IMR-90 (cell line): ENCODE results near the gene RFPL1. TPM values are rescaled to one million over a fixed set of nuclear protein-coding genes. Genes with fewer than 3 reads are reported as not detected.

ENCODE experiments used
- ATAC-seq: fragments of 200-7000 bp; cut with Tn5 transposase; 2 replicates; pipeline ENCODE4 v1.9.1; 2020; ENCODE audit warnings: low read depth, mild to moderate bottlenecking, moderate library complexity
- BruUV-seq: library from RNA; stranded (reverse); fragments of 400-500 nt; replicated peaks from 2 replicates; lab custom pipeline; 2021; lab: Mats Ljungman, UMichigan
- CTCF ChIA-PET: fragments of 300-600 bp; formaldehyde crosslinking; extraction: SDS; loops from one replicate; lab custom pipeline; 2021; ENCODE audit warnings: antibody characterized with exemption; lab: Yijun Ruan, JAX
- POLR2A ChIA-PET: fragments of 300-600 bp; sonication (Branson Sonifier 250); formaldehyde crosslinking; loops from one replicate; lab custom pipeline; 2022; ENCODE audit warnings: antibody characterized with exemption; ENCODE audit not compliant: unreplicated experiment; lab: Charles Lee
- DNase-seq: peaks from one replicate; pipeline ENCODE4 v3.0.0; 2013
- H2AFZ ChIP-seq: replicated peaks from 2 replicates; pipeline ENCODE3; 2013; ENCODE audit warnings: low read length, mild to moderate bottlenecking; ENCODE audit not compliant: poor library complexity
- H2AK5ac ChIP-seq: 2 replicates; pipeline ENCODE4 v1.6.1; 2013; ENCODE audit warnings: low read depth, low read length, inconsistent platforms
- H2AK9ac ChIP-seq: replicated peaks from 2 replicates; pipeline ENCODE3; 2013; ENCODE audit warnings: mild to moderate bottlenecking, low read depth, low read length, moderate library complexity; ENCODE audit not compliant: poor library complexity
- H2BK120ac ChIP-seq: 2 replicates; pipeline ENCODE4 v1.6.1; 2013; ENCODE audit warnings: low read depth, low read length, inconsistent platforms
- H2BK15ac ChIP-seq: 3 replicates; pipeline ENCODE4 v1.6.1; 2013; ENCODE audit warnings: low read depth, low read length, inconsistent platforms
- H2BK20ac ChIP-seq: 2 replicates; pipeline ENCODE4 v1.6.1; 2013; ENCODE audit warnings: low read depth, mild to moderate bottlenecking, inconsistent platforms, low read length, moderate library complexity
- H2BK5ac ChIP-seq: 2 replicates; pipeline ENCODE4 v1.6.1; 2013; ENCODE audit warnings: mild to moderate bottlenecking, low read depth, low read length, inconsistent platforms; ENCODE audit not compliant: poor library complexity, severe bottlenecking
- H3K14ac ChIP-seq: replicated peaks from 2 replicates; pipeline ENCODE4 v1.6.1; 2013; ENCODE audit warnings: low read depth, low read length, inconsistent platforms
- H3K18ac ChIP-seq: 2 replicates; pipeline ENCODE4 v1.6.1; 2013; ENCODE audit warnings: low read depth, low read length, control low read depth
- H3K23ac ChIP-seq: 2 replicates; pipeline ENCODE4 v1.6.1; 2013; ENCODE audit warnings: low read depth, low read length, inconsistent platforms
- H3K27ac ChIP-seq: 2 replicates; pipeline ENCODE4 v1.5.1; 2013; ENCODE audit warnings: mild to moderate bottlenecking, control low read depth, low read length; ENCODE audit not compliant: insufficient read depth
- H3K27me3 ChIP-seq: 2 replicates; pipeline ENCODE4 v1.6.1; 2013; ENCODE audit warnings: low read length; ENCODE audit not compliant: control insufficient read depth, insufficient read depth
- H3K36me3 ChIP-seq: 2 replicates; pipeline ENCODE4 v1.6.1; 2013; ENCODE audit warnings: low read length, mixed read lengths; ENCODE audit not compliant: control insufficient read depth, insufficient read depth
- H3K4ac ChIP-seq: 2 replicates; pipeline ENCODE4 v1.6.1; 2013; ENCODE audit warnings: low read depth, low read length, inconsistent platforms
- H3K4me1 ChIP-seq: 2 replicates; pipeline ENCODE4 v1.6.1; 2013; ENCODE audit warnings: low read length, mixed read lengths; ENCODE audit not compliant: control insufficient read depth, insufficient read depth
- H3K4me2 ChIP-seq: 2 replicates; pipeline ENCODE4 v1.6.1; 2013; ENCODE audit warnings: low read depth, mild to moderate bottlenecking, control low read depth, low read length, moderate library complexity
- H3K4me3 ChIP-seq: 2 replicates; pipeline ENCODE4 v1.5.1; 2013; ENCODE audit warnings: low read depth, mild to moderate bottlenecking, control low read depth, low read length, moderate library complexity; ENCODE audit not compliant: insufficient read depth
- H3K56ac ChIP-seq: 2 replicates; pipeline ENCODE4 v1.6.1; 2013; ENCODE audit warnings: low read length, inconsistent platforms; ENCODE audit not compliant: insufficient read depth; ENCODE audit errors: extremely low read depth
- H3K79me1 ChIP-seq, 2 experiments: 2 replicates each; pipeline ENCODE4 v1.6.1; 2013; ENCODE audit warnings: low read length in 2 of 2, inconsistent platforms in 1 of 2, low read depth in 1 of 2
- H3K9ac ChIP-seq: 2 replicates; pipeline ENCODE4 v1.6.1; 2013; ENCODE audit warnings: low read depth, low read length, control low read depth
- H3K9me1 ChIP-seq: 2 replicates; pipeline ENCODE4 v1.6.1; 2013; ENCODE audit warnings: low read length, inconsistent platforms; ENCODE audit not compliant: insufficient read depth
- H3K9me3 ChIP-seq: 2 replicates; pipeline ENCODE4 v1.6.1; 2013; ENCODE audit warnings: low read length; ENCODE audit not compliant: control insufficient read depth, insufficient read depth
- H4K20me1 ChIP-seq: 2 replicates; pipeline ENCODE4 v1.6.1; 2013; ENCODE audit warnings: low read length, inconsistent platforms; ENCODE audit not compliant: insufficient read depth
- H4K5ac ChIP-seq: 2 replicates; pipeline ENCODE4 v1.6.1; 2013; ENCODE audit warnings: mild to moderate bottlenecking, low read depth, low read length, control low read depth
- H4K8ac ChIP-seq, 2 experiments: 2 replicates each; pipeline ENCODE4 v1.6.1; 2013; ENCODE audit warnings: low read depth in 2 of 2, low read length in 2 of 2, control low read depth in 1 of 2, inconsistent platforms in 1 of 2
- H4K91ac ChIP-seq: 2 replicates; pipeline ENCODE4 v1.6.1; 2013; ENCODE audit warnings: low read depth, low read length, inconsistent platforms; ENCODE audit not compliant: insufficient read depth
- BHLHE40 ChIP-seq: fragments of 150-350 bp; IDR thresholded peaks from 2 replicates; pipeline ENCODE4 v1.6.1; 2016; ENCODE audit warnings: mild to moderate bottlenecking, low read depth, low read length
- CEBPB ChIP-seq: IDR thresholded peaks from 2 replicates; pipeline ENCODE4 v1.6.1; 2012; ENCODE audit warnings: low read depth, low read length, improper control_type of control experiment
- CHD1 ChIP-seq: IDR thresholded peaks from 2 replicates; pipeline ENCODE4 v1.6.1; 2012; ENCODE audit warnings: low read depth, low read length, improper control_type of control experiment
- FOS ChIP-seq: fragments of 150-350 bp; IDR thresholded peaks from 2 replicates; pipeline ENCODE4 v1.6.1; 2016; ENCODE audit warnings: low read depth, low read length
- MAFK ChIP-seq: IDR thresholded peaks from 2 replicates; pipeline ENCODE4 v1.6.1; 2012; ENCODE audit warnings: low read depth, low read length, improper control_type of control experiment
- MAZ ChIP-seq: IDR thresholded peaks from 2 replicates; pipeline ENCODE4 v1.6.1; 2012; ENCODE audit warnings: low read depth, mild to moderate bottlenecking, low read length, improper control_type of control experiment, moderate library complexity, borderline replicate concordance
- MXI1 ChIP-seq: IDR thresholded peaks from 2 replicates; pipeline ENCODE4 v1.6.1; 2012; ENCODE audit warnings: low read depth, mild to moderate bottlenecking, low read length, moderate library complexity, borderline replicate concordance
- NFE2L2 ChIP-seq: fragments of 150-350 bp; IDR thresholded peaks from 2 replicates; pipeline ENCODE4 v1.6.1; 2016; ENCODE audit warnings: low read depth, mild to moderate bottlenecking, low read length
- POLR2A ChIP-seq: IDR thresholded peaks from 2 replicates; pipeline ENCODE4 v1.6.1; 2012; ENCODE audit warnings: mild to moderate bottlenecking, low read depth, low read length
- RAD21 ChIP-seq: IDR thresholded peaks from 2 replicates; pipeline ENCODE4 v1.6.1; 2012; ENCODE audit warnings: low read length, improper control_type of control experiment
- RCOR1 ChIP-seq: IDR thresholded peaks from 2 replicates; pipeline ENCODE4 v1.6.1; 2012; ENCODE audit warnings: mild to moderate bottlenecking, low read length, improper control_type of control experiment; ENCODE audit not compliant: insufficient replicate concordance
- RFX5 ChIP-seq: IDR thresholded peaks from 2 replicates; pipeline ENCODE4 v1.8.0; 2012; ENCODE audit warnings: low read depth, mild to moderate bottlenecking, low read length, moderate library complexity
- SMC3 ChIP-seq: fragments of 150-350 bp; IDR thresholded peaks from 2 replicates; pipeline ENCODE4 v1.6.1; 2016; ENCODE audit warnings: low read depth, mild to moderate bottlenecking, antibody characterized with exemption, low read length, moderate library complexity
- WGBS, 2 experiments: methylation state at CpG; one replicate each; pipeline versions ENCODE4 v1.1.5 to v1.1.7; 2013; ENCODE audit warnings: missing lambda C conversion rate in 2 of 2; ENCODE audit not compliant: insufficient read length in 1 of 2; ENCODE audit errors: extremely low coverage in 2 of 2; 5-methylcytosine and 5-hydroxymethylcytosine counted together
- dilution Hi-C: fragments of 300-500 bp; cut with HindIII; formaldehyde crosslinking; loops from one replicate; pipeline ENCODE4 v1.14.3; 2018; ENCODE audit warnings: low sequenced_read_pairs; ENCODE audit not compliant: unreplicated experiment
- in situ Hi-C: fragments of 300-500 bp; cut with MboI; formaldehyde crosslinking; loops from 3 replicates; pipeline ENCODE4 v1.14.3; 2019; ENCODE audit warnings: low sequenced_read_pairs, inconsistent platforms, mixed read lengths
- intact Hi-C: fragments of 100-400 bp; cut with micrococcal nuclease; formaldehyde crosslinking; loops from 2 replicates; pipeline ENCODE4 v1.10.0; 2022
- polyA plus RNA-seq, 3 experiments: library from polyadenylated mRNA; depleted of rRNA; stranded (reverse); fragments of >200 nt; gene quantifications; 2 replicates each; pipeline ENCODE4 v1.2.3, GENCODE V29; 2012; ENCODE audit warnings: low replicate concordance in 1 of 3
- total RNA-seq: library from RNA; depleted of rRNA; stranded (reverse); fragments of >200 nt; gene quantifications from 2 replicates; pipeline ENCODE4 v1.2.3, GENCODE V29; 2012
- TF ChIP-seq, protein P1 (sequence below): fragments of 150-350 bp; IDR thresholded peaks from 2 replicates; pipeline ENCODE4 v1.6.1; 2016; ENCODE audit warnings: low read depth, mild to moderate bottlenecking, low read length, moderate library complexity, borderline replicate concordance
- TF ChIP-seq, protein P2 (sequence below): conservative IDR thresholded peaks from 2 replicates; pipeline ENCODE4 v1.5.1; 2012; ENCODE audit warnings: mild to moderate bottlenecking, low read depth, low read length, improper control_type of control experiment
- TF ChIP-seq, protein P3 (sequence below): fragments of 150-350 bp; IDR thresholded peaks from 2 replicates; pipeline ENCODE4 v1.6.1; 2017; ENCODE audit warnings: mild to moderate bottlenecking, antibody characterized with exemption, low read length, low read depth

The RFPL1 gene
- total and polyA plus RNA-seq, 2 of the 4 experiments (the other 2 are of a cell fraction), result not detected

DNA sequence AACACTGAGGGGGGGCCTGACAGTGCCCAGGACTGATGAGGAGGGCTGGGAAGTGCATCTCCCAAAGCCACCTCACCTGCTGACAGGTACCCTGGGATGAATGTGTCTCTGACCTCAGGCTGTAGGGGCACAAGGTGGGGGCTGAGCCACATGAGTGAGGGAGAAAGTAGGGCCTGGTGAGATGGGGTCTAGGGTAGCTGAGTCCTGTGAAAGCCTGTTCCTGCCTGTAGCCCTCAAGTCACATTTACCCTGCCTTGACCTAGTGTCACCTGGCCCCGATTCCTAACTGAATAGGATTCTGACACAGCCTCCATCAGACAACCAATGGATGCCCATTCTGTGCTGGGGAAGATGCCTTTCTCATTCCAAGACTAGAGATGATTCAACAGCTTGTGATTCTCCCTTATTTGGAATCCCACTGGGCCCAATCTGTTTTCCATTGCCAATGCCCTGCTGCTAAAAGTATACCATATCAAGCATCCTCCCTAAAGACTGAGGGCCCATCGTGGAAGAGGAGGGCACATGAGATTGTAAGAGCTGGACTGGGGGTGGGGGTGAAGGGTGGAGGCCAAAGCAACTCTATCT is 11.1 kb upstream of the RFPL1 start:
- no peak overlapping the region for H3K4me3 ChIP-seq
- no peak overlapping the region for H3K23ac ChIP-seq
- no peak overlapping the region for H2AK5ac ChIP-seq
- no peaks in the 10 kb centered on the region for H3K4me1 ChIP-seq
- no peak overlapping the region for H4K5ac ChIP-seq
- no TSS peak for BruUV-seq
- no peak overlapping the region for H3K9ac ChIP-seq
- H4K8ac ChIP-seq, result no peak overlapping the region
- no peak overlapping the region for H3K14ac ChIP-seq
- no peaks in the 10 kb centered on the region for H3K9me1 ChIP-seq
- no peak overlapping the region for H2BK120ac ChIP-seq
- no peaks in the 10 kb centered on the region for H3K36me3 ChIP-seq
- H3K18ac ChIP-seq, result no peak overlapping the region
- 80% methylated on average over 1 of the region's 2 CpGs; no CpG with 5 or more reads in 1 of the 2 experiments for WGBS, 2 experiments
- H3K9me3 ChIP-seq, result no peaks in the 10 kb centered on the region
- ChIA-PET POLR2A (no interaction called here), CTCF (no interaction called here)
- peaks cover 38% of the 10 kb centered on the region for H3K27me3 ChIP-seq
- H4K91ac ChIP-seq, result no peak overlapping the region
- H3K27ac ChIP-seq, result no peak overlapping the region
- H3K56ac ChIP-seq, result no peak overlapping the region
- H2AK9ac ChIP-seq, result no peak overlapping the region
- dilution Hi-C loops (no loop called here), in situ Hi-C loops (no loop called here), intact Hi-C loops (no loop called here)
- DNase-seq (no peak), ATAC-seq (no peak)
- no peak overlapping the region for H2BK15ac ChIP-seq
- no peak overlapping the region for H2BK20ac ChIP-seq
- no peak overlapping the region for H3K4ac ChIP-seq
- H3K79me1 ChIP-seq, result no peaks in the 10 kb centered on the region
- no peaks in the 10 kb centered on the region for H4K20me1 ChIP-seq
- no peak overlapping the region for H2AFZ ChIP-seq
- TF ChIP-seq RFX5 (no peak), BHLHE40 (no peak), RCOR1 (no peak), FOS (no peak), POLR2A (no peak), NFE2L2 (no peak), SMC3 (no peak), MXI1 (no peak), RAD21 (no peak), MAFK (no peak), MAZ (no peak), CHD1 (no peak), CEBPB (no peak)
- TF ChIP-seq, protein P1, sequence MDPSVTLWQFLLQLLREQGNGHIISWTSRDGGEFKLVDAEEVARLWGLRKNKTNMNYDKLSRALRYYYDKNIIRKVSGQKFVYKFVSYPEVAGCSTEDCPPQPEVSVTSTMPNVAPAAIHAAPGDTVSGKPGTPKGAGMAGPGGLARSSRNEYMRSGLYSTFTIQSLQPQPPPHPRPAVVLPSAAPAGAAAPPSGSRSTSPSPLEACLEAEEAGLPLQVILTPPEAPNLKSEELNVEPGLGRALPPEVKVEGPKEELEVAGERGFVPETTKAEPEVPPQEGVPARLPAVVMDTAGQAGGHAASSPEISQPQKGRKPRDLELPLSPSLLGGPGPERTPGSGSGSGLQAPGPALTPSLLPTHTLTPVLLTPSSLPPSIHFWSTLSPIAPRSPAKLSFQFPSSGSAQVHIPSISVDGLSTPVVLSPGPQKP, result no peak
- TF ChIP-seq, protein P2, sequence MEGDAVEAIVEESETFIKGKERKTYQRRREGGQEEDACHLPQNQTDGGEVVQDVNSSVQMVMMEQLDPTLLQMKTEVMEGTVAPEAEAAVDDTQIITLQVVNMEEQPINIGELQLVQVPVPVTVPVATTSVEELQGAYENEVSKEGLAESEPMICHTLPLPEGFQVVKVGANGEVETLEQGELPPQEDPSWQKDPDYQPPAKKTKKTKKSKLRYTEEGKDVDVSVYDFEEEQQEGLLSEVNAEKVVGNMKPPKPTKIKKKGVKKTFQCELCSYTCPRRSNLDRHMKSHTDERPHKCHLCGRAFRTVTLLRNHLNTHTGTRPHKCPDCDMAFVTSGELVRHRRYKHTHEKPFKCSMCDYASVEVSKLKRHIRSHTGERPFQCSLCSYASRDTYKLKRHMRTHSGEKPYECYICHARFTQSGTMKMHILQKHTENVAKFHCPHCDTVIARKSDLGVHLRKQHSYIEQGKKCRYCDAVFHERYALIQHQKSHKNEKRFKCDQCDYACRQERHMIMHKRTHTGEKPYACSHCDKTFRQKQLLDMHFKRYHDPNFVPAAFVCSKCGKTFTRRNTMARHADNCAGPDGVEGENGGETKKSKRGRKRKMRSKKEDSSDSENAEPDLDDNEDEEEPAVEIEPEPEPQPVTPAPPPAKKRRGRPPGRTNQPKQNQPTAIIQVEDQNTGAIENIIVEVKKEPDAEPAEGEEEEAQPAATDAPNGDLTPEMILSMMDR, result no peak
- TF ChIP-seq, protein P3, sequence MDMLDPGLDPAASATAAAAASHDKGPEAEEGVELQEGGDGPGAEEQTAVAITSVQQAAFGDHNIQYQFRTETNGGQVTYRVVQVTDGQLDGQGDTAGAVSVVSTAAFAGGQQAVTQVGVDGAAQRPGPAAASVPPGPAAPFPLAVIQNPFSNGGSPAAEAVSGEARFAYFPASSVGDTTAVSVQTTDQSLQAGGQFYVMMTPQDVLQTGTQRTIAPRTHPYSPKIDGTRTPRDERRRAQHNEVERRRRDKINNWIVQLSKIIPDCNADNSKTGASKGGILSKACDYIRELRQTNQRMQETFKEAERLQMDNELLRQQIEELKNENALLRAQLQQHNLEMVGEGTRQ, result no peak
- no peak overlapping the region for H3K4me2 ChIP-seq
- no peak overlapping the region for H2BK5ac ChIP-seq
